ENCODE data around the gene MSRB1.

MSRB1 gene

DNA sequence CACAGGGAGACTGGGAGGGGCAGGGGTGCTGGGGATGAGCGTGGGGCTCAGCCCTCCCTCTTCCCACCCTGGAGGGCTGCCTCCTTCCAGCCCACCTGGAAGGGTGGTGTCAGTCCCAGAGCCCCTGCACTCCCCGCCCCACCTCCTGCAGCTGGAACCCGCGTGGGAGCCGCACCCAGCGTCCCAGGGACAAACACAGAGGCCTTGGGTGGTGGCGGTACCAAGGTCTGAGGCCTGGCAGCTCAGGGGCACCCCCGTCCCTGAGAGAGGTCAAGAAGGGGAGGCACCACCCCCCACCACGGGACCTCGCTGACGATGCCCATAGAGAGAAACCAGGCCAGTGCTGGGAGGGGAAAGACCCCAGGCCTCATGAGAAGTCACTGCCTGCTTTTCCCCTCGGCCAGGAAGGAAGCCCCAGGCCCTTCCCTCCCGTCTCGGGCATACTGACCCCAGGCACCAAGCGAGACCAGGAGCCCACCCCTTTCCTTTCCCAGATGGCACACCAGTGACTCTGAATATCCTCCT is 28.9 kb downstream of the MSRB1 start:
- H3K27ac ChIP-seq (ENCODE audit: low read depth, low read length), result no peak overlapping the region
- no peak for TF ChIP-seq EZH2phosphoT487 (IDR thresholded peaks at IDR 0.05; ENCODE audit: borderline replicate concordance, low read length)
- TF ChIP-seq, protein P1, sequence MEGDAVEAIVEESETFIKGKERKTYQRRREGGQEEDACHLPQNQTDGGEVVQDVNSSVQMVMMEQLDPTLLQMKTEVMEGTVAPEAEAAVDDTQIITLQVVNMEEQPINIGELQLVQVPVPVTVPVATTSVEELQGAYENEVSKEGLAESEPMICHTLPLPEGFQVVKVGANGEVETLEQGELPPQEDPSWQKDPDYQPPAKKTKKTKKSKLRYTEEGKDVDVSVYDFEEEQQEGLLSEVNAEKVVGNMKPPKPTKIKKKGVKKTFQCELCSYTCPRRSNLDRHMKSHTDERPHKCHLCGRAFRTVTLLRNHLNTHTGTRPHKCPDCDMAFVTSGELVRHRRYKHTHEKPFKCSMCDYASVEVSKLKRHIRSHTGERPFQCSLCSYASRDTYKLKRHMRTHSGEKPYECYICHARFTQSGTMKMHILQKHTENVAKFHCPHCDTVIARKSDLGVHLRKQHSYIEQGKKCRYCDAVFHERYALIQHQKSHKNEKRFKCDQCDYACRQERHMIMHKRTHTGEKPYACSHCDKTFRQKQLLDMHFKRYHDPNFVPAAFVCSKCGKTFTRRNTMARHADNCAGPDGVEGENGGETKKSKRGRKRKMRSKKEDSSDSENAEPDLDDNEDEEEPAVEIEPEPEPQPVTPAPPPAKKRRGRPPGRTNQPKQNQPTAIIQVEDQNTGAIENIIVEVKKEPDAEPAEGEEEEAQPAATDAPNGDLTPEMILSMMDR (IDR thresholded peaks at IDR 0.05; ENCODE audit: low read depth, low read length, poor library complexity, severe bottlenecking), result no peak
- H4K20me1 ChIP-seq (ENCODE audit: control insufficient read depth, insufficient read depth, low read depth, low read length), result no peaks in the 10 kb centered on the region
- H3F3A ChIP-seq (ENCODE audit: control insufficient read depth, insufficient read depth), result no peaks in the 10 kb centered on the region
- no peaks in the 10 kb centered on the region for H3K4me1 ChIP-seq (ENCODE audit: control insufficient read depth, low read length)
- no peak overlapping the region for H3K4me3 ChIP-seq (ENCODE audit: low read length)
- no peaks in the 10 kb centered on the region for H3K9me3 ChIP-seq (ENCODE audit: control insufficient read depth, insufficient read depth, low read length)
- no peak overlapping the region for H3K4me2 ChIP-seq (ENCODE audit: low read length)
- H3K27me3 ChIP-seq (ENCODE audit: control insufficient read depth, low read length), result no peaks in the 10 kb centered on the region; the same call in 1 of the 2 replicates
- no peaks in the 10 kb centered on the region for H3K9me2 ChIP-seq (replicated peaks; ENCODE audit: control insufficient read depth, low read length)
- no peaks in the 10 kb centered on the region for H3K79me2 ChIP-seq (ENCODE audit: control insufficient read depth, low read length)
- no peaks in the 10 kb centered on the region for H3K36me3 ChIP-seq (ENCODE audit: control insufficient read depth, low read length)

DNA sequence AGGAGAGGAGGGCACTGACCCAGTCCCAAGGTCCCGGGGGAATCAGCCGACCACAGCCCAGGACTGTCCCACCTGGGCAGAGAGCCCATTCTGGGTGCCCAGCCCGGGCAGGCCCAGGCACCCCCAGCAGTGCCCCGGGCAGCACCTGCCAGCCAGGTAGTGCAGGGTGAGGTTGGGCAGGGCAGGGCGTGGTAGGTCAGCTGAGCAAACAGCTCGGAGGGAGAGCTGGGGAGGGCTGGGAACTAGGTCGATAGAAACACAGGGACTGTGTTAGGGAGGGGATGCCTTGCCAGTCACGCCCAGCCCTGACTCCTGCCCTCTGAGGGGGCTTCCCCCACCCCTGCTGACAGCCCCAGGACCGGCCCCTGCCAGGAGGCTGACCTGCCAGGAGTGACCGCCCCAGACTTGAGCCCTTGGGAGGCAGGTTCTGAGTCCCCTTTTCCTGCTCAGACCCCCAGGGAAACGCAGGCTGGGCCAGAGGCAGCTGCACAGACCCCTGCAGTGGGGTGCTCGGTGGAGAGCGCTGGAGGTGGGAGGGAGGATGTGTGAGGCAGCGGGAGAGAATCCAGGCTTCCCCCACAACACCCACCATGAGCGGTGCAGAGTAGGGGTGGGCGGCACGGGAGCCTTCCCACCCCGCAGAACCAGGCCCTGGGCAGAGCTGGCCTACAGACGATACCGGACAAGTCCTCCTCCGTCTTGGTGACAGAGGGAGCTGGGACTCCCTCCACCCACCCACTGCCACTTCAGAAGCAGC is 29.5 kb downstream of the MSRB1 start:
- Histone ChIP-seq H3K4me3 (ENCODE audit: low read length) (no peak overlapping the region), H3K9me2 (replicated peaks; ENCODE audit: control insufficient read depth, low read length) (no peaks in the 10 kb centered on the region), H3K36me3 (ENCODE audit: control insufficient read depth, low read length) (no peaks in the 10 kb centered on the region), H3K27ac (ENCODE audit: low read depth, low read length) (no peak overlapping the region), H3F3A (ENCODE audit: control insufficient read depth, insufficient read depth) (no peaks in the 10 kb centered on the region), H3K4me1 (ENCODE audit: control insufficient read depth, low read length) (no peaks in the 10 kb centered on the region), H3K27me3 (ENCODE audit: control insufficient read depth, low read length) (no peaks in the 10 kb centered on the region; the same call in 1 of the 2 replicates), H3K4me2 (ENCODE audit: low read length) (no peak overlapping the region), H4K20me1 (ENCODE audit: control insufficient read depth, insufficient read depth, low read depth, low read length) (no peaks in the 10 kb centered on the region), H3K79me2 (ENCODE audit: control insufficient read depth, low read length) (no peaks in the 10 kb centered on the region), H3K9me3 (ENCODE audit: control insufficient read depth, insufficient read depth, low read length) (no peaks in the 10 kb centered on the region)
- TF ChIP-seq, protein P1 (IDR thresholded peaks at IDR 0.05; ENCODE audit: low read depth, low read length, poor library complexity, severe bottlenecking), result no peak
- TF ChIP-seq EZH2phosphoT487 (IDR thresholded peaks at IDR 0.05; ENCODE audit: borderline replicate concordance, low read length), result no peak

DNA sequence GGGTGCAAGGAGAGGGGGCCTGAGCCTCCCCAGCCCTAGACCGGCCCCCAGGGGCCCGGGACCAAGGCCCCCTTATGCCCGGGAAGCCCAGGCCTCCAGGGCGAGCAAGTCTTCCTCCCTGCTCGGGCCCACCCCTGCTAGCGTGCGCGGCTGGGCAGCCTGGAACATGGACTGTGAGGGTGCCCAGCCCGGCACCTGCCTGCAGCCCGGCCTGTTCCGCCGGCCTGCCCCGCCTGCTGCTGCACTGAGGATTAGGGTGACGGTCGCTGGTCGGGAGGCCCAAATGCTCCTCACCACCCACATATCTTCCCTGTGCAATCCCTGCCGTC is 30.8 kb downstream of the MSRB1 start:
- Histone ChIP-seq H3K79me2 (ENCODE audit: control insufficient read depth, low read length) (no peaks in the 10 kb centered on the region), H3K36me3 (ENCODE audit: control insufficient read depth, low read length) (no peaks in the 10 kb centered on the region), H3K4me1 (ENCODE audit: control insufficient read depth, low read length) (no peaks in the 10 kb centered on the region), H3K9me2 (replicated peaks; ENCODE audit: control insufficient read depth, low read length) (no peaks in the 10 kb centered on the region), H3K9me3 (ENCODE audit: control insufficient read depth, insufficient read depth, low read length) (no peaks in the 10 kb centered on the region), H3K4me2 (ENCODE audit: low read length) (no peak overlapping the region), H3K4me3 (ENCODE audit: low read length) (no peak overlapping the region), H3K27ac (ENCODE audit: low read depth, low read length) (no peak overlapping the region), H3F3A (ENCODE audit: control insufficient read depth, insufficient read depth) (no peaks in the 10 kb centered on the region), H4K20me1 (ENCODE audit: control insufficient read depth, insufficient read depth, low read depth, low read length) (no peaks in the 10 kb centered on the region), H3K27me3 (ENCODE audit: control insufficient read depth, low read length) (no peaks in the 10 kb centered on the region; the same call in 1 of the 2 replicates)
- TF ChIP-seq, protein P1 (IDR thresholded peaks at IDR 0.05; ENCODE audit: low read depth, low read length, poor library complexity, severe bottlenecking), result no peak
- TF ChIP-seq EZH2phosphoT487 (IDR thresholded peaks at IDR 0.05; ENCODE audit: borderline replicate concordance, low read length), result no peak

All from DOHH2 (cell line).